K562 (cell line): ENCODE measurements around the gene TBCC. TPM values are rescaled to one million over a fixed set of nuclear protein-coding genes. Genes with fewer than 3 reads are reported as not detected.

Source experiments
- CBX5 ChIP-seq: IDR thresholded peaks from 2 replicates; pipeline ENCODE4 v1.6.1; 2014; ENCODE audit warnings: low read depth, borderline replicate concordance
- CTCF ChIP-seq, 3 experiments: IDR thresholded peaks in 2 of 3; conservative IDR thresholded peaks in 1 of 3; 2 replicates each; pipeline ENCODE4 v1.5.1; 2011 to 2012; ENCODE audit warnings: low read length in 3 of 3, mild to moderate bottlenecking in 3 of 3, control low read depth in 2 of 3, improper control_type of control experiment in 1 of 3, inconsistent platforms in 1 of 3, low read depth in 1 of 3, mixed read lengths in 1 of 3, moderate library complexity in 1 of 3; ENCODE audit not compliant: insufficient read depth in 2 of 3
- CTCFL ChIP-seq: IDR thresholded peaks from 2 replicates; pipeline ENCODE4 v1.6.1; 2011; ENCODE audit warnings: borderline replicate concordance, low read depth, mild to moderate bottlenecking, moderate library complexity, low read length; ENCODE audit not compliant: insufficient read depth, poor library complexity, severe bottlenecking
- DEAF1 ChIP-seq: fragments of 450-650 bp; formaldehyde crosslinking; IDR thresholded peaks from 2 replicates; pipeline ENCODE4 v1.4.0; 2020; ENCODE audit warnings: mild to moderate bottlenecking, moderate library complexity
- HDAC6 ChIP-seq: IDR thresholded peaks from 2 replicates; pipeline ENCODE4 v1.6.1; 2012; ENCODE audit warnings: low read depth, mild to moderate bottlenecking, control low read depth, inconsistent platforms, low read length, moderate library complexity
- ID3 ChIP-seq, 2 experiments: fragments of 250-450 bp in 1 of 2; fragments of 450-650 bp in 1 of 2; sonication (Bioruptor Pico) in 1 of 2; IDR thresholded peaks; 2 replicates each; pipeline versions ENCODE4 v1.6.1 to v1.8.0; 2016 to 2021; ENCODE audit warnings: mild to moderate bottlenecking in 2 of 2, moderate library complexity in 2 of 2, missing compliant biosample characterization in 1 of 2, missing genetic modification characterization in 1 of 2
- KLF10 ChIP-seq: fragments of 250-450 bp; sonication (Bioruptor Pico); IDR thresholded peaks from 2 replicates; pipeline ENCODE4 v1.6.1; 2021; ENCODE audit warnings: matching md5 sums
- NRF1 ChIP-seq, 2 experiments: fragments of 450-650 bp; IDR thresholded peaks in 1 of 2; conservative IDR thresholded peaks in 1 of 2; 2 replicates each; pipeline ENCODE4 v1.6.1; 2014; ENCODE audit warnings: mild to moderate bottlenecking in 2 of 2
- SETDB1 ChIP-seq: IDR thresholded peaks from one replicate; pipeline ENCODE4 v1.6.1; 2012; ENCODE audit warnings: low read length, control low read depth, inconsistent platforms
- SMARCA4 ChIP-seq: fragments of 450-650 bp; IDR thresholded peaks from 2 replicates; pipeline ENCODE4 v1.6.1; 2016
- TSC22D4 ChIP-seq: fragments of 450-650 bp; IDR thresholded peaks from 2 replicates; pipeline ENCODE4 v1.6.1; 2016; ENCODE audit warnings: missing genetic modification characterization, missing biosample characterization, control low read depth
- ZNF384 ChIP-seq: IDR thresholded peaks from 2 replicates; pipeline ENCODE4 v1.6.1; 2012; ENCODE audit warnings: low read depth, low read length, improper control_type of control experiment
- polyA plus RNA-seq, 8 experiments: library from polyadenylated mRNA; depleted of rRNA in 4 of 8; stranded (reverse) in 5 of 8; unstranded in 3 of 8; fragments of >200 nt; fragmentation: Nextera tagmentation in 2 of 8; fragmentation: Illumina TruSeq in 1 of 8; extraction: Ambion mirVana in 2 of 8; extraction: Trizol in 1 of 8; gene quantifications; 2 replicates each; pipeline versions ENCODE4 v1.2.1 to v1.2.3, GENCODE V29; 2011 to 2014; ENCODE audit warnings: inconsistent platforms in 1 of 8, missing spikeins in 1 of 8
- total RNA-seq, 7 experiments: library from RNA; depleted of rRNA in 6 of 7; stranded (reverse); fragments of >200 nt in 6 of 7; fragmentation: Illumina TruSeq in 2 of 7; extraction: Trizol in 2 of 7; gene quantifications; 2 replicates each; pipeline versions ENCODE4 v1.2.1 to v1.2.3, GENCODE V29; 2011 to 2021; ENCODE audit warnings: low replicate concordance in 1 of 7
- TF ChIP-seq, protein P1 (sequence below): fragments of 250-450 bp; sonication (Bioruptor Pico); IDR thresholded peaks from 2 replicates; pipeline ENCODE4 v1.5.0; 2020; ENCODE audit warnings: mild to moderate bottlenecking, borderline replicate concordance
- TF ChIP-seq, protein P2 (sequence below): fragments of 250-450 bp; sonication (Bioruptor Pico); IDR thresholded peaks from 2 replicates; pipeline ENCODE4 v1.8.0; 2021; ENCODE audit warnings: moderate library complexity, mild to moderate bottlenecking, inconsistent platforms
- TF ChIP-seq, protein P3 (sequence below): fragments of 450-650 bp; formaldehyde crosslinking; IDR thresholded peaks from 2 replicates; pipeline ENCODE4 v1.4.0; 2020; ENCODE audit warnings: mild to moderate bottlenecking, mixed read lengths
- TF ChIP-seq, protein P4 (sequence below): sonication (generic); formaldehyde crosslinking; IDR thresholded peaks from 2 replicates; pipeline ENCODE4 v1.8.0; 2022; ENCODE audit warnings: mild to moderate bottlenecking, missing genetic modification reagents

TBCC gene
- total and polyA plus RNA-seq, 9 of the 15 experiments (the other 6 are each of a cell fraction or from before 2014, with no cell fraction given) = 2.8 to 34.1 (median 23.3) TPM

GRCh38 chr6:42726485-42727086, 19.3 kb downstream of the TBCC start (continued):
- TF ChIP-seq ID3 (CRISPR knock-in tag; IDR thresholded peaks at IDR 0.05) (no peak), ID3 (tag; IDR thresholded peaks at IDR 0.05) (no peak), SETDB1 (no peak), SMARCA4 (0 out of 2 replicates have a peak, but pooled peaks have one; percentile 15), KLF10 (no peak), CTCF (IDR thresholded peaks at IDR 0.05 in 2 of 3, conservative IDR thresholded peaks at IDR 0.05 in 1 of 3; ENCODE audit: insufficient read depth in 2 of 3, low read depth in 1 of 3, low read length in 3 of 3) (peak; percentile 94 to 98 (median 98)), NRF1 (conservative IDR thresholded peaks at IDR 0.05 in 1 of 2, IDR thresholded peaks at IDR 0.05 in 1 of 2) (no peak), DEAF1 (CRISPR knock-in tag) (peak; percentile 97), CBX5 (no peak), CTCFL (no peak), HDAC6 (no peak), TSC22D4 (tag) (no peak), ZNF384 (0 out of 2 replicates have a peak, but pooled peaks have one; percentile 38)
- TF ChIP-seq, protein P1, sequence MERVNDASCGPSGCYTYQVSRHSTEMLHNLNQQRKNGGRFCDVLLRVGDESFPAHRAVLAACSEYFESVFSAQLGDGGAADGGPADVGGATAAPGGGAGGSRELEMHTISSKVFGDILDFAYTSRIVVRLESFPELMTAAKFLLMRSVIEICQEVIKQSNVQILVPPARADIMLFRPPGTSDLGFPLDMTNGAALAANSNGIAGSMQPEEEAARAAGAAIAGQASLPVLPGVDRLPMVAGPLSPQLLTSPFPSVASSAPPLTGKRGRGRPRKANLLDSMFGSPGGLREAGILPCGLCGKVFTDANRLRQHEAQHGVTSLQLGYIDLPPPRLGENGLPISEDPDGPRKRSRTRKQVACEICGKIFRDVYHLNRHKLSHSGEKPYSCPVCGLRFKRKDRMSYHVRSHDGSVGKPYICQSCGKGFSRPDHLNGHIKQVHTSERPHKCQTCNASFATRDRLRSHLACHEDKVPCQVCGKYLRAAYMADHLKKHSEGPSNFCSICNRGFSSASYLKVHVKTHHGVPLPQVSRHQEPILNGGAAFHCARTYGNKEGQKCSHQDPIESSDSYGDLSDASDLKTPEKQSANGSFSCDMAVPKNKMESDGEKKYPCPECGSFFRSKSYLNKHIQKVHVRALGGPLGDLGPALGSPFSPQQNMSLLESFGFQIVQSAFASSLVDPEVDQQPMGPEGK (CRISPR knock-in tag) = no peak
- TF ChIP-seq, protein P2, sequence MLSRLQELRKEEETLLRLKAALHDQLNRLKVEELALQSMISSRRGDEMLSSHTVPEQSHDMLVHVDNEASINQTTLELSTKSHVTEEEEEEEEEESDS (CRISPR knock-in tag) = no peak
- TF ChIP-seq, protein P3, sequence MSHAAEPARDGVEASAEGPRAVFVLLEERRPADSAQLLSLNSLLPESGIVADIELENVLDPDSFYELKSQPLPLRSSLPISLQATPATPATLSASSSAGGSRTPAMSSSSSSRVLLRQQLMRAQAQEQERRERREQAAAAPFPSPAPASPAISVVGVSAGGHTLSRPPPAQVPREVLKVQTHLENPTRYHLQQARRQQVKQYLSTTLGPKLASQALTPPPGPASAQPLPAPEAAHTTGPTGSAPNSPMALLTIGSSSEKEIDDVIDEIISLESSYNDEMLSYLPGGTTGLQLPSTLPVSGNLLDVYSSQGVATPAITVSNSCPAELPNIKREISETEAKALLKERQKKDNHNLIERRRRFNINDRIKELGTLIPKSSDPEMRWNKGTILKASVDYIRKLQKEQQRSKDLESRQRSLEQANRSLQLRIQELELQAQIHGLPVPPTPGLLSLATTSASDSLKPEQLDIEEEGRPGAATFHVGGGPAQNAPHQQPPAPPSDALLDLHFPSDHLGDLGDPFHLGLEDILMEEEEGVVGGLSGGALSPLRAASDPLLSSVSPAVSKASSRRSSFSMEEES (CRISPR knock-in tag) = no peak
- TF ChIP-seq, protein P4, sequence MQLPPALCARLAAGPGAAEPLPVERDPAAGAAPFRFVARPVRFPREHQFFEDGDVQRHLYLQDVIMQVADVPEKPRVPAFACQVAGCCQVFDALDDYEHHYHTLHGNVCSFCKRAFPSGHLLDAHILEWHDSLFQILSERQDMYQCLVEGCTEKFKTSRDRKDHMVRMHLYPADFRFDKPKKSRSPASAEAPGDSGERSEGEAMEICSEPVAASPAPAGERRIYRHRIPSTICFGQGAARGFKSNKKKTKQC (CRISPR knock-in tag) = no peak
